HG02763 (cell line): Measurements from ENCODE around the gene ZNF789.
"Not testable (repeated sequence)": the region's sequence is repeated elsewhere in the genome, so short reads cannot be mapped to it uniquely, and the experiment has no call there.

Experiments
- ATAC-seq: cut with Tn5 transposase; IDR thresholded peaks from one replicate; pipeline ENCODE4 v1.9.1; 2021; ENCODE audit warnings: mild to moderate bottlenecking, moderate library complexity; ENCODE audit not compliant: unreplicated experiment

Gene ZNF789

DNA sequence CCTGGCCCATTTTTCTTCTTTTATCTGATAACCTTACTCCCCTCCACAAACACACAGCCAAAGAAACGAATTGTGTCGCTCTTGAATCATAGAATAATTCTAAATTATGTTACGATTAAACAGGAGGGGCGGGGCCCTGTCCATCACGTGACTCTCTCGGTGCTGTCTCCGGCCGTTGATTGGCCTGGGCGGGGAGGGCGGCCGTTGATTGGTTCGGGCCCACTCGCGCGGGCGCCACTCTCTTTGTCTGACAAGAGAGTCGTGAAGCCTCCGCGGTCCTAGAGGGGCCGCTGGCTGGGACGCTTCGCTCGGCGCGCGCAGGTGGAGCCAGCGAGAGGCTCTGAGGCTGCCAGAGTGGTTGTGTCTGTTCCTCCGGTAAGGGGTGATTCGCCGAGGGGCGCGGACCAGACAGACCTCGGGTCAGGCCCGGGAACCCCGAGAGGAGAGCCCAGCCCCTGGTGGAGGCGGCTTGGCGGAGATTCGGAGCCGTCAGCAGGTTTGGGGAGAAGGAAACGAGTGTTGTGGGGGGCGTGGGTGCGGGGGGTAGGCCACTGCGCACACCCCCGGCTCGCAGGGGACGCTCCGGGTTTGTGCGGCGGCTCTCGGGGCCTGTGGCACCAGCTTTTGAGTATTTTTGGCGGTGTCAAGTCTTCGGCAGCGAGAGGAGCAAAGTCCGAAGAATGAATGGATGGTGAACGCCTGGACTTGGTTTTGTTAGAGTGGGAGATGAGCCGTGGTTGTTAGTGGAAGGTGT, at the start of gene ZNF789:
Gene ZNF789, plus strand, starts transcription at position 330 of the 754 bp plus-strand sequence. CDS start 3,567 bp downstream, outside the sequence.
- peak; percentile 95 for ATAC-seq

DNA sequence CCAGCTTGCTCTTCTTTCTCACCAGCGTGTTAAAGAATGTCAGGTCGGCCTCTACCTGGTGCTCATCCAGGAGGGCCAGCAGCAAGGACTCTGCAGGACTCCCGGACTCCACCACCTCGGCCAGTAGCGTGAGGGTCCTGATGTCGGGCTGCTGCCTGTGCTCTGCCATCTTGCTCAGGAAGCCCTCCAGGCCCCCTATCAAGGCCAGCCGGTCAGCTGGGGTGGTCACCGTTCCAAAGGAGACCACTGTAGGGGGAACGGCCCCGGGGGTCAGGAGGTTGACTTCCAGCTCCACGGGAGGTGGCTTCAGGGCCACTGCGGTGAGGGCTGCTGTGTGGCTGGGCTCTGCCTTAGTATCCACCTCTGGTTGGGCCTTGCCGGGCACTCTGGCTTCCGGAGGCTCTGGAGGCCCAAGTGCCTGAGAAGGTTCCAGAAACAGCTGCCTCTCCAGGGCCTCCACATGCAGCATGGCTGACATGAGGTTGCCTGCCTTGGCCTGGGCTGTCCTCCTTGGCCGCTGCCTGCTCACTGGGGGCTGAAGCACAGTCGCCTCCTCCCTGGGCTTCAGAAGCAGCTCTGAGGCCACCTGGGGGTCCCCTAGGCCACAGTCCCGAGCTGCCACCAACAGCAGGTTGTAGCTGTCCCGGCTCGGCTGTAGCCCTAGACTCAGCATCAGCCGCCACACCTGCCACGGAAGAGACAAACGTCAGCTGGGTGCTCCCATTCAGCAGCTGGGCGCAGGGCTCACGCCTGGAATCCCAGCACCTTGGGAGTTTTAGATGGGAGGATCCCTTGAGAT, 47.6 kb upstream of the ZNF789 start:
- no peak for ATAC-seq

GRCh38 chr7:99428972-99429566, 43.6 kb upstream of the ZNF789 start:
- ATAC-seq, result no peak

- ATAC-seq, result no peak
Observed at GRCh38 chr7:99429756-99430155, 42.9 kb upstream of the ZNF789 start.

DNA sequence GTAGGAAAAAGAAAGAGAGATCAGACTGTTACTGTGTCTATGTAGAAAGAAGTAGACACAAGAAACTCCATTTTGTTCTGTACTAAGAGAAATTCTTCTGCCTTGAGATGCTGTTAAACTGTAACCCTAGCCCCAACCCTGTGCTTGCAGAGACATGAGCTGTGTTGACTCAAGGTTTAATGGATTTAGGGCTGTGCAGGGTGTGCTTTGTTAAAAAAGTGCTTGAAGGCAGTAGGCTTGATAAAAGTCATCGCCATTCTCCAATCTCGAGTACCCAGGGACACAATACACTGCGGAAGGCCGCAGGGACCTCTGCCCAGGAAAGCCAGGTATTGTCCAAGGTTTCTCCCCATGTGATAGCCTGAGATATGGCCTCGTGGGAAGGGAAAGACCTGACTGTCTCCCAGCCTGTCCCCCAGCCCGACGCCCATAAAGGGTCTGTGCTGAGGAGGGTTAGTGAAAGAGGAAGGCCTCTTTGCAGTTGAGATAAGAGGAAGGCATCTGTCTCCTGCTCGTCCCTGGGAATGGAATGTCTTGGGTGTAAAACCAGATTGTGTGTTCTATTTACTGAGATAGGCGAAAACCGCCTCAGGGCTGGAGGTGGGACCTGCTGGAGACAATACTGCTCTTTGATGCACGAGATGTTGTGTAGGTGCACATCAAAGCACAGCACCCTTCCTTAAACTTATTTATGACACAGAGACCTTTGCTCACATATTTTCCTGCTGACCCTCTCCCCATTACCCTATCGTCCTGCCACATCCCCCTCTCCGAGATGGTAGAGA, 40.7 kb upstream of the ZNF789 start:
- not testable (repeated sequence) for ATAC-seq

- no peak for ATAC-seq
Observed at GRCh38 chr7:99433158-99433557, 39.5 kb upstream of the ZNF789 start.

- ATAC-seq, result no peak
Observed at GRCh38 chr7:99437946-99438572, 34.6 kb upstream of the ZNF789 start.

GRCh38 chr7:99438573-99439480, 33.9 kb upstream of the ZNF789 start, which contains the start of the genes CPSF4 and PTCD1:
CPSF4 (plus strand) TSS chr7:99438943; CDS start chr7:99439083, 140 bp downstream.
PTCD1 (minus strand) TSS chr7:99438798; CDS start chr7:99435242, 3,556 bp downstream.
- peak; percentile 90 for ATAC-seq

DNA sequence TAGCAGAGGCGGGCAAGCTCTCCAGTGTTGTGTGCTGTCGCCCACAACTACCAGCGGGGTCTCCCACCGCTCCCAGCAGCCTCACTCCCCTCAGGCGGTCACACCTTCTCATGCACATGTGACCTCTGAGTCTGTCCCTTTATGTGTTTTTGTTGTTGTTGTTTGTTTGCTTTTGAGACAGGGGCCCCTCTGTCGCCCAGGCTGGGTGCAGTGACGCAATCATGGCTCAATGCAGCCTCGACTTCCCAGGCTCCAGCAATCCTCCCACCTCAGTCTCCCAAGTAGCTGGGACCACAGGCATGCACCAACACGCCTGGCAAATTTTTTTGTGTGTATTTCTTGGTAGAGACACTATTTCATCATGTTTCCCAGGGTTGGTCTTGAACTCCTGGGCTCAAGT, 32.5 kb upstream of the ZNF789 start:
- no peak for ATAC-seq

DNA sequence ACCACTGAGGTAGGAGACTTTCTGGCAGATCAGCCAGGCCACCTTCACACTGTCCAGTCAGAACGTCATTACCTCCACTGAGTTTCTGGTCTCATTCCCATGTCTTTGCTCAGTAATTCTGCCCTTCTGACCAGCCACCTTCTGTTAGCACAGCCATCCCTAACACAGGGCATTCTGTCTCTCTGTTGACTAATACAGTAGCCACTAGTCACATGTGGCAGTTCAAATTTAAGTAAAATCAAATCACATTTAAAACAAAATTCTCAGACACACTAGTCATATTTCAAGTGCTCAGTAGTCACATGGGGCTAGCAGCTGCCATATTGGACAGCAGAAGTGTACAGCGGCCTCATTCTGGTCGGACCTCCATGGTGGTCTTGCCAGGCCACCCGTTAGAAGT, 26.6 kb upstream of the ZNF789 start:
- ATAC-seq, result no peak

- ATAC-seq, result no peak
Observed at GRCh38 chr7:99447943-99448342, 24.7 kb upstream of the ZNF789 start.

DNA sequence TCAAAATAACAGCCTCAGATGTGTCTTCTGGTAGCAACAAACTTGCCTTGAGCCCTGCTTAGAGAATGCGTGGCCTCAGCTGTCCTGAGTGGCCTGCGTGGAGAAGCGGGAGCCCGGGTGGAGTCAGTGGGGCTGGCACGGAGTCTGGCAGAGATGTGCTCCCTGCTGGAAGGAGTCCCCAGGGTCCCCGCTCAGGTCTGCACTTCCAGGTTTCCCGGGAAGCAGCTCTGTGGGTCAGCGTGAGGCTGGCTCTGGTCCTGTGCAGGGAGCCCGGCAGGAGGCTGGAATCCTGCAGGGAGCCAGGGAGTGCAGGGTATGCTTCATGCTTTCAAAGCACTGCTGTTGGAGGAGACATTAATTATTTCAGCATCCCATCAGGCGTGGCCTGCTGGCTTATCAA, 23.8 kb upstream of the ZNF789 start:
- ATAC-seq, result no peak

DNA sequence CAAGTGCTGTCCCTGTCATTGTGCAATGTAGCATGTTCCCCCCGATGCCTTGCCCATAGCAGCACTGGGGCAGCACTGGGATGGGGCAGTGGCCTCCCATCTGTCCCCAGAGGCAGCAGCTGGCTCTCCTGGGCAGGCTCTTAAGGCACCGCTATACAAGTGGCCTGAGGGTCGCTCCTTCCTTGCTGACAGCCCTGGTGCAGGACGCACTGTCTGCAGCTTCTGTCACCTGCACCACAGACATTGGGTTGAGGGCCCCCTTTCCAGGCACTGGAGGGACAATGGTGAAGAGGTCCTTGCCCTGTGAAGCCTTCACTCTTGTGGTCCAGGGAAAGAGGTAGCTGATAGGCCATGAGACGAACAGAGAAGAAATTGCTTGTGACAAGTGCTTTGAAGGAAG, 23.4 kb upstream of the ZNF789 start:
- ATAC-seq, result no peak

GRCh38 chr7:99451936-99452335, 20.8 kb upstream of the ZNF789 start:
- no peak for ATAC-seq

DNA sequence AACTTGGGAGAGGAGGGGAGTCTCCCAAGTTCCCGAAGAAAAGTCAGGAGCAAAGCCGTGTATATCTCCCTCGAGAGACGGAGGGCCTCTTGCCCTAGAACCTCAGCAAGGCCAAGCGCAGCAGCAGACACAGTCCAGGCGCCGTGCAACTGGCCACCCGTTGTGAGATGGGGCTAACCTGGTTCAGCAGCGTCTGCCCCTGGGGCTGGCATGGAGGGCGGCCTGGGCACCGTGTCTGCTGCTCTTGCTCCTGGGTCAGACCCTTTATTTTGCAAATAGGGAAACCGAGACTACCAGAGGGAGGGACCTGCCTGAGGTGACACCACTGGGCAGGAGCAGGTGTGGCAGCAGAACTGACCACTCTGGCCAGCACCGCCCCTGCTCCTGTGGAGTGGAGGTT, 20.1 kb upstream of the ZNF789 start:
- no peak for ATAC-seq

- no peak for ATAC-seq
Observed at GRCh38 chr7:99453105-99453504, 19.6 kb upstream of the ZNF789 start.

DNA sequence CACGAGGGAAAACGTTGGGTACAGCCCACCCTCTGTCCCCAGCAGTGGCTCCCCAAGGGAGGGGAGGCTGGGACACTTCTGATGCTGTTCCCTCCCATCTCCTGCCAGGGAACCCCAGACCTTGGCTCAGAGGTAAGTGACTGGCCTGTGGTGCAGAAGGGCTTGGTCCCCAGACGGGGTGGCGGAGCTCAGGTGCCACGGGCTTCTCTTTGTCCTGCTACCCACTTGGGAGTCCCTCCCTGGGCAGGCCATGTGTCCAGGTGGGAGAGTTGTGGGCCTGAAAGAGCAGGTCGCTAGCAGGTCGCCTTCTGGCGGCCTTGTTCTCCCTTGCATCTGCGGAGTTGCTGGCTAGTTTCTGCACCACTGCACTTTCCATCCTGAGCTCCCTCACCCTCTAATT, 16.8 kb upstream of the ZNF789 start:
- no peak for ATAC-seq

DNA sequence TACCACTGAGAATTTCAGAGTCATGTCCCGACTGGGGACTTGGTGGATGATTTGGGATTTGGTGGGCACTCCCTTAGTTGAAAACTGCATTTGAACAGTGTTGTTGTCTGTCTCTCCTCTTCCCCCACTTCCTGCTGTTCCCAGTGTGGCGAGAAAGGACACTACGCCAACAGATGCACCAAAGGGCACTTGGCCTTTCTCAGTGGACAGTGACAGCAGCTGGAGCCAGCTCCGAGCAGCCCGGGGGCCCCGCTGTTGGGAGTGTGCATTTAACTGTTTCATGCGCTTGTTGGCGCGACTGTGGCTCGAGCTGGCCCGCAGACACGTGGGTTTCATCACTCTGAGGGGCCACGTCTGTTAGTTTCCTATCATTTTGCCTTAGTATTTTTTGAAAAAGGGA, 16.4 kb upstream of the ZNF789 start:
- no peak for ATAC-seq

- ATAC-seq, result no peak
Observed at GRCh38 chr7:99457050-99457649, 15.5 kb upstream of the ZNF789 start.
